Omental fat pad (tissue), 4 donors: ENCODE results near the gene MATCAP1. TPM values are rescaled to one million over a fixed set of nuclear protein-coding genes. Genes with fewer than 3 reads are reported as not detected.

Source experiments
- ATAC-seq: fragments of 150-250 bp; one replicate; pipeline ENCODE4 v1.9.1; 2016; ENCODE audit warnings: mild to moderate bottlenecking, moderate library complexity; ENCODE audit not compliant: low FRiP score
- DNase-seq: peaks from one replicate; pipeline ENCODE4 v3.0.0-alpha.2; 2019; ENCODE audit warnings: low spot score
- total RNA-seq, 4 donors: library from RNA; depleted of rRNA; stranded (reverse); fragments of >200 nt; gene quantifications; one replicate each; pipeline ENCODE4 v1.1.0, GENCODE V29; 2016
- TF ChIP-seq, protein P1 (sequence below), 3 donors: fragments of 450-650 bp; IDR thresholded peaks; one replicate each; pipeline ENCODE4 v1.5.1; 2016 to 2017; ENCODE audit warnings: antibody characterized with exemption in 3 of 3, mild to moderate bottlenecking in 3 of 3, moderate library complexity in 2 of 3

Gene MATCAP1
- 10 to 100 TPM; 12.6 to 53.4 (median 17.2) TPM for total RNA-seq

DNA sequence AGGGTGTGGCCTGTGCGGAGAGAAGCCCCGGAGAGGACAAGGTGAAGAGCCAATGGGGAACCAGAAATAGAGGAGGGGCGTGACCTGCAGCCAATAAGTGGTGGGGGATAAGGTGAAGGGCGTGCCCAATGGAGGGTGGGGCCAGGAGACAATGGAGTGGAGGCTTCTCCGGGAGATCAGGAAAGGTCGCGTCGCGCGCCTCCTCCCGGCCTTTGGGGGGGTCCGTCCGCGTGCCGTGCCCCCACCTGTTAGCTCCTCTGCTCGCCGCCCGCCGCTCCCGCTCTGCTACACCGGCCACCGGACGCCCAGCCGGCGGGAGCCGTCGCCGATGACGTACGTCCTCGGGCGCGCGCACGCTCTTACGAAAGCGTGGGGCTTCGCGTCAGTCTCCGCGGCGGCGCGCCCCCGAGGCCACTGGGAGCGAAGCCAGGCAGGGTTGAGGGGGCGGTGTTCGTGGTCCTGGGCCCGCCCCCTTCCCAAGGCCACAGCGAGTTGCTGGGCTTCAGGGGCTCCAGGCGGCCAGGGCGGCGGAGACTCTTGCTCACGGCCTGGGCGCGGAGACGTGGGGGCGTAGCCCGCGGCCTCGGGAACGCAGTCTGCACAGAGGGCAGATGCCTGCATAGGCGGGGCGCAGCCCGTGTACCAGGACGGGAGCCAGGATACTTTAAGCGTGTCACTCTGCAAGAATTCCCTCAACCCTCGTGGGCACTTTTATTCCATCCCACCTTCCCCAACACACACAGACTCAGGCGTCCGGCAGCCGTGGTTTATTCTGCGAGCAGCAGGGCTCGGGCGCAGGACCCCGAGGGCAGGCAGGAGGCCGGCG is at the start of gene MATCAP1:
Gene MATCAP1 (minus strand): TSS at position 337 of the 826 bp plus-strand sequence. CDS start 3,353 bp downstream, outside the sequence.
- ATAC-seq = peak; percentile 91
- peak; percentile 83 for DNase-seq
- TF ChIP-seq, protein P1, sequence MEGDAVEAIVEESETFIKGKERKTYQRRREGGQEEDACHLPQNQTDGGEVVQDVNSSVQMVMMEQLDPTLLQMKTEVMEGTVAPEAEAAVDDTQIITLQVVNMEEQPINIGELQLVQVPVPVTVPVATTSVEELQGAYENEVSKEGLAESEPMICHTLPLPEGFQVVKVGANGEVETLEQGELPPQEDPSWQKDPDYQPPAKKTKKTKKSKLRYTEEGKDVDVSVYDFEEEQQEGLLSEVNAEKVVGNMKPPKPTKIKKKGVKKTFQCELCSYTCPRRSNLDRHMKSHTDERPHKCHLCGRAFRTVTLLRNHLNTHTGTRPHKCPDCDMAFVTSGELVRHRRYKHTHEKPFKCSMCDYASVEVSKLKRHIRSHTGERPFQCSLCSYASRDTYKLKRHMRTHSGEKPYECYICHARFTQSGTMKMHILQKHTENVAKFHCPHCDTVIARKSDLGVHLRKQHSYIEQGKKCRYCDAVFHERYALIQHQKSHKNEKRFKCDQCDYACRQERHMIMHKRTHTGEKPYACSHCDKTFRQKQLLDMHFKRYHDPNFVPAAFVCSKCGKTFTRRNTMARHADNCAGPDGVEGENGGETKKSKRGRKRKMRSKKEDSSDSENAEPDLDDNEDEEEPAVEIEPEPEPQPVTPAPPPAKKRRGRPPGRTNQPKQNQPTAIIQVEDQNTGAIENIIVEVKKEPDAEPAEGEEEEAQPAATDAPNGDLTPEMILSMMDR (IDR thresholded peaks at IDR 0.05) = no peak

GRCh38 chr16:67230809-67231660 is 47.3 kb upstream of the MATCAP1 start:
- TF ChIP-seq, protein P1 (IDR thresholded peaks at IDR 0.05) = no peak
- ATAC-seq = no peak
- DNase-seq = no peak

DNA sequence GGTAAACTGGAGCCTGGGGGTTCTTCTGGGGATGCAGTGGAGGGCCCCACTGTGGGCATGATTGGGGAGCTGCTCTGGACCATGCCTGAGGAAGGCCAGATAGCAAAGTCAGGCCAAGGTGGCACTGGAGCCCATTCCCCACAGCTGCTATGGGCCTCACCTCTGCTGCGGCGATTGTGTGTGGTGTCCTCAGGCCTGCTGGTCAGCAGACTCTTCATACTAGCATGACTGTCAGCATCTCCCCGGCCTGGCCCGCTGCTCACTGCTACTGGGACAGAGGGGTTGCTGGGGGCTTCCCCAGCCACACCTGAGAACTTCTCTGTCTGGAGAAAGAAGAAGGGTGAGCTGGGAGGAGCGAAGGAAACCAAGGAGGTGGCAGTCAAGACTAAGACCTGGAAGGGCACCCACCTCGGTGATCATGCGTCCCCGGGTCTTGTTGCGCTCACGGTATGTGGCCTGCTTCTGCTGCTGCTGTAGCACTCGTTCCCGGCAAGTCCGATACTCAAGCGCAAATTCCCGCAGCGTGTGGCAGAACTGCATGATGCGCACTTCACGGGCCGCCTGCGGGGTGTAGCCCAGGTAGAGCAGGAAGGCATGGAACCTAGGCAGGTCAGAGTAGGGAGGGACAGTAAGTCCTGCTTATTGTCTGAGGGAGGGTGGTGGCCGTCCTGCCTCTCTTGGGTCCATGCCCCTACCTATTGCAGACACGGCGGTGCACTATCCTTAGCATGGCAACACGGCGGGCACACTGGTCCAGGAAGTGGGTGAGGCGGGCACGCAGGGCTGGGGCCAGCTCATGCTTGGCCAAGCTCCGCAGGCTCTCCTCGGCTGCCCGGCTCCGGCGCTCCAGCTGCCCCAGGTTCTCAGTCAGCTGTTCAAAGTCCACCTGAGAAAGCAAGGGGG is 46.4 kb upstream of the MATCAP1 start:
- DNase-seq (no peak), ATAC-seq (no peak)
- TF ChIP-seq, protein P1 (IDR thresholded peaks at IDR 0.05) = no peak

DNA sequence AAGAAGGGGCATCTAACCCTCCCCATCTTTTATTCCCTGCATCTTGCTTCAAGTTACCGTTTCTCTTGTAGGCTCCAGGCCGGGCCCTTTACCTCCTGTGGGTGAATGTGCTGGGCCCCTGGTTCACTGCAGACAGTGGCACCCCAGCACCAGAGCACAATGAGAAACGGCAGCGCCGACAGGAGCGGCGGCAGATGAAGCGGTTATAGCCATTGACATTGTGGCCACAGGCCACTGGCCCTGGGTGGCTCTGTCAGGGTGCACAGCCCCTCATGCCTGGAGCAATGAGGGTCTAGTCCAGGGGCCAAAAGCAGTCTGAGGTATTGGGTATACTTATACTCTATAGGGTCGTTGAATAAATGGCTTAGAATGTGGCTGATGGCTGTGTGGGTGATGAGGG is 45.1 kb upstream of the MATCAP1 start:
- DNase-seq (no peak), ATAC-seq (no peak)
- TF ChIP-seq, protein P1 (IDR thresholded peaks at IDR 0.05) = no peak

GRCh38 chr16:67228034-67228785 is 44.4 kb upstream of the MATCAP1 start:
- DNase-seq (no peak), ATAC-seq (no peak)
- TF ChIP-seq, protein P1 (IDR thresholded peaks at IDR 0.05) = no peak

DNA sequence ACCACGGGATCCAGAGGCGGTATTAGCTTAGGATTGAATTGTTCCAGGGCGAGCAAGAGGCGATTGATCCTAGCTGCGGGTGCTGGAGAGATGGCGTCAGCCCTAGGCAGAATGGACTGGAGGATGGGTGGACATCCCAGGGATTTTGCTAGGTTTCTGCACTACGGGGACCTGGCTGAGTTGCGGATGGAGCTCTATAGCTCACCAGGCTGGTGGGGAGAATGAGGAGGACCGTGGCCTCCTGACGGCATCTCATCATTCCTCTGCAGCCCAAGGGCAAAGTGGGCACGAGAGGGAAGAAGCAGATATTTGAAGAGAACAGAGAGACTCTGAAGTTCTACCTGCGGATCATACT is 43.8 kb upstream of the MATCAP1 start:
- TF ChIP-seq, protein P1 (IDR thresholded peaks at IDR 0.05) = no peak
- DNase-seq = no peak
- no peak for ATAC-seq
